ENCODE results near the gene CCDC57. TPM values are rescaled to one million over a fixed set of nuclear protein-coding genes. Genes with fewer than 3 reads are reported as not detected.

Gene CCDC57
- total RNA-seq, 4 donors from 2014 or later: 27.1 to 79.9 (median 50.9) TPM

- H3K36me3 ChIP-seq: peaks cover 59 to 67% of the 10 kb centered on the region in 2 donors
- H3K4me1 ChIP-seq: peaks cover 0 to 2% of the 10 kb centered on the region in 2 donors
- no peak overlapping the region for H3K4me3 ChIP-seq (replicated peaks in 1 of 3)
- H3K27ac ChIP-seq: no peak overlapping the region
- 84 to 87% methylated on average over 14 to 17 of the region's 17 CpGs for WGBS, 2 donors
- intact Hi-C loops (cut with DNase I): no loop called here
- no peaks in the 10 kb centered on the region for H3K9me3 ChIP-seq
- TF ChIP-seq CTCF (IDR thresholded peaks at IDR 0.05) (no peak), POLR2A (IDR thresholded peaks at IDR 0.05) (no peak)
- DNase-seq: no peak
- no peaks in the 10 kb centered on the region for H3K27me3 ChIP-seq
Observed at GRCh38 chr17:82058230-82058854, 154.3 kb downstream of the CCDC57 start.

DNA sequence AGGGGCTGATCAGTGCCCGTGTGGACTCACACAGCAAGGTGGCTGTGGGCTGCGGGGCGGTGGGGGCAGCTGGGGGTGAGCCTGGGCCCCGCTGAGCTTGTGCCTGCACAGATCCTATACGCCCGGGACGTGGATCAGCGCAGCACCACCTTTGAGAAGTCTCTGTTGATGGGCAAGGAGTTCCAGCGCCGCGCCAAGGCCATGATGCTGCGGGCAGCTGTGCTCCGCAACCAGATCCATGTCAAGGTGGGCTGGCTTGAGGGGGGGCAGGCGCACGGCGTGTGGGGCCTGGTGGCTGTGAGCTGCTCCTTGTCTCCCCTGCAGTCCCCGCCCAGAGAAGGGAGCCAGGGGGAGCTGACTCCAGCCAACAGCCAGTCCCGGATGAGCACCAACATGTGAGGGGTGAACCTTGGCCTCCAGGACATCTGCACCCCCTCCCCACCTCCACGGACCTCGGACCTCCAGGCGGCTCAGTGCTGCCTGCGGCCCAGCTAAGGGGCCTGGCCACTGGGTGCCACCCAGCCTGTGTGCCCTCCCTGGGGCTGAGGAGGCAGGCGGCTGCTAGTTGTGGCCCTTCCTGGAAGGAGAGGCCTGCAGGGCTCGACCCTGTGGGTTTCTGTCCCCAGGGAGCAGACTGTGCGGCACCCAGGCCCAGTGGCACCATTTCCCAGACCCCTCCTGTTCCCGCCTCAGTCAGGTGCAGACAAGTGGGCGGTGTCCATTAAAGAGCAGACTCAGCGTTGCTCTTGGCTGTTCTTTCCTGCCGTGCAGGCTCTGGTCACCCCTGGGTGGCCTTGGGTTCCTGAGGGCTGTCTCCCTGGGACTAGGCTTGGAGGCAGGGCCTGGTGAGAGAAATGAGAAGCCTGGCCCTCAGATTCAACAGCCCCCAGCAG lies 155.7 kb downstream of the CCDC57 start:
- Histone ChIP-seq H3K36me3 (peaks cover 58 to 59% of the 10 kb centered on the region in 2 donors), H3K4me1 (peaks cover 10 to 12% of the 10 kb centered on the region in 2 donors), H3K4me3 (replicated peaks in 1 of 3) (no peak overlapping the region), H3K9me3 (no peaks in the 10 kb centered on the region), H3K27ac (no peak overlapping the region), H3K27me3 (no peaks in the 10 kb centered on the region)
- no peak for TF ChIP-seq POLR2A (IDR thresholded peaks at IDR 0.05)
- no peak for TF ChIP-seq CTCF (IDR thresholded peaks at IDR 0.05)
- no peak for DNase-seq
- intact Hi-C loops (cut with DNase I): no loop called here
- WGBS, 2 donors: 82 to 90% methylated on average over 16 to 25 of the region's 29 CpGs

- intact Hi-C loops (cut with DNase I): no loop called here
- no peak for DNase-seq
Observed at GRCh38 chr17:82055965-82056728, 156.5 kb downstream of the CCDC57 start.

More at GRCh38 chr17:82055965-82056728, 156.5 kb downstream of the CCDC57 start:
- peaks cover 54% of the 10 kb centered on the region in 2 donors for H3K36me3 ChIP-seq
- 92 to 93% methylated on average over 20 to 25 of the region's 28 CpGs for WGBS, 2 donors
- H3K4me3 ChIP-seq (replicated peaks in 1 of 3): no peak overlapping the region
- H3K9me3 ChIP-seq: no peaks in the 10 kb centered on the region
- H3K27me3 ChIP-seq: no peaks in the 10 kb centered on the region
- peaks cover 10 to 12% of the 10 kb centered on the region in 2 donors for H3K4me1 ChIP-seq
- TF ChIP-seq POLR2A (IDR thresholded peaks at IDR 0.05): no peak
- TF ChIP-seq CTCF (IDR thresholded peaks at IDR 0.05): no peak
- no peak overlapping the region for H3K27ac ChIP-seq

Measured in thyroid gland (tissue), 4 donors.